ENCODE results near the gene CADPS2.

DNA sequence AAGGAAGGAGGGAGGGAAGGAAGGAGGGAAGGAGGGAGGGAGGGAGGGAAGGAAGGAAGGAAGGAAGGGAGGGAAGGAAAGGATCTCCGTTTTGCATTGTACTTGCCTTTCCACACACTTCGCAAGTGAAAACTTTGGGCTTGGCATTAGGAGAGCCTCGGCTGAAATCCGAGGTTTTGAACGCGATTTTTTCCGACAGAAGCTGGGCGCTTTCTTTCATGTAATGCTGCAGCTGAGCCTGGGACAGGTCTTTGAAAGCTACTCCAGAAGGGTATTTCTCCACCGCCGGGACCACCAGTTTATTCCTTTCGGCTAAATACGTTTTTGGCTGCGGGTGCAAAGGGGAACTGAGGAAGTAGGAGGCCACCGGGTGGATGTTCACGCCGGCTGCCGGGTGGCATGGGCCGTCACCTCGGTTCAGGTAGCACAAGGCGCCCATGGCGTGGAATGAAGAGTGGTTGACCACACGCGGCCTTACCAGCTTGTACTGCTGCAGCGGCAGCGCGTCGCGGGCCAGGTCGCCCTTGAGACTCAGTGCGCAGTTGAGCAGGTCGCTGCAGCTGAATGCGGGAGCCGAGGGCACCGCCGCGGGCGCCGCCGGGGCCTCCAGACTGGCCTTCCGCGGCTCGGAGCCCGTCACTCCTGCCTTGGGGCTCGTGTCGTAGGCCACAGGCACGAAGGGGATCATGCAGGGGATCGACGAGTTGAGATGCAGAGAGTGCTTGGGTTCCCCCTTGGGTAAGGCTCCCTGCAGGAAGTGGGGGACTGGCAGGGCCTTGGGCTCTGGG, 582.5 kb downstream of the CADPS2 start:
- TF ChIP-seq, protein P1, sequence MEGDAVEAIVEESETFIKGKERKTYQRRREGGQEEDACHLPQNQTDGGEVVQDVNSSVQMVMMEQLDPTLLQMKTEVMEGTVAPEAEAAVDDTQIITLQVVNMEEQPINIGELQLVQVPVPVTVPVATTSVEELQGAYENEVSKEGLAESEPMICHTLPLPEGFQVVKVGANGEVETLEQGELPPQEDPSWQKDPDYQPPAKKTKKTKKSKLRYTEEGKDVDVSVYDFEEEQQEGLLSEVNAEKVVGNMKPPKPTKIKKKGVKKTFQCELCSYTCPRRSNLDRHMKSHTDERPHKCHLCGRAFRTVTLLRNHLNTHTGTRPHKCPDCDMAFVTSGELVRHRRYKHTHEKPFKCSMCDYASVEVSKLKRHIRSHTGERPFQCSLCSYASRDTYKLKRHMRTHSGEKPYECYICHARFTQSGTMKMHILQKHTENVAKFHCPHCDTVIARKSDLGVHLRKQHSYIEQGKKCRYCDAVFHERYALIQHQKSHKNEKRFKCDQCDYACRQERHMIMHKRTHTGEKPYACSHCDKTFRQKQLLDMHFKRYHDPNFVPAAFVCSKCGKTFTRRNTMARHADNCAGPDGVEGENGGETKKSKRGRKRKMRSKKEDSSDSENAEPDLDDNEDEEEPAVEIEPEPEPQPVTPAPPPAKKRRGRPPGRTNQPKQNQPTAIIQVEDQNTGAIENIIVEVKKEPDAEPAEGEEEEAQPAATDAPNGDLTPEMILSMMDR (IDR thresholded peaks at IDR 0.05): no peak
- TF ChIP-seq POLR2A (IDR thresholded peaks at IDR 0.05): no peak
